PC-3 (cell line): ENCODE data around the gene PADI2. TPM values are rescaled to one million over a fixed set of nuclear protein-coding genes. Genes with fewer than 3 reads are reported as not detected.

Experiments used
- ATAC-seq: fragments of 200-7000 bp; cut with Tn5 transposase; 2 replicates; pipeline ENCODE4 v1.9.1; 2020; ENCODE audit warnings: mild to moderate bottlenecking, moderate library complexity
- BruUV-seq: library from RNA; stranded (reverse); fragments of 400-500 nt; replicated peaks from 2 replicates; lab custom pipeline; 2021; lab: Mats Ljungman, UMichigan
- CTCF ChIA-PET: fragments of 300-600 bp; sonication (Branson Sonifier 250); formaldehyde crosslinking; loops from one replicate; lab custom pipeline; 2022; ENCODE audit warnings: antibody characterized with exemption; lab: Charles Lee
- POLR2A ChIA-PET: fragments of 300-600 bp; sonication (Branson Sonifier 250); formaldehyde crosslinking; loops from one replicate; lab custom pipeline; 2022; ENCODE audit warnings: antibody characterized with exemption; ENCODE audit not compliant: unreplicated experiment; lab: Charles Lee
- DNase-seq: peaks from one replicate; pipeline ENCODE4 v3.0.0-alpha.2; 2015
- H2AFZ ChIP-seq: fragments of 300-600 bp; sonication (generic); 2 replicates; pipeline ENCODE4 v1.6.0; 2016; ENCODE audit warnings: antibody characterized with exemption, low read length
- H3F3A ChIP-seq: fragments of 300-600 bp; sonication (generic); one replicate; pipeline ENCODE4 v1.6.0; 2017; ENCODE audit warnings: antibody characterized with exemption, low read length, control low read depth, mild to moderate bottlenecking; ENCODE audit not compliant: unreplicated experiment
- H3K27ac ChIP-seq: fragments of 300-600 bp; sonication (generic); 2 replicates; pipeline ENCODE4 v1.5.1; 2016; ENCODE audit warnings: mild to moderate bottlenecking, low read length
- H3K27me3 ChIP-seq: fragments of 300-600 bp; sonication (generic); 2 replicates; pipeline ENCODE4 v1.6.1; 2016; ENCODE audit warnings: low read length, mixed read lengths
- H3K36me3 ChIP-seq: fragments of 300-600 bp; sonication (generic); 2 replicates; pipeline ENCODE4 v1.6.1; 2016; ENCODE audit warnings: low read depth, mixed run types, low read length, mixed read lengths
- H3K4me1 ChIP-seq: fragments of 300-600 bp; sonication (generic); 2 replicates; pipeline ENCODE4 v1.5.1; 2016; ENCODE audit warnings: low read length; ENCODE audit not compliant: insufficient read depth
- H3K4me2 ChIP-seq: fragments of 300-600 bp; sonication (generic); 2 replicates; pipeline ENCODE4 v1.6.0; 2016; ENCODE audit warnings: low read length
- H3K4me3 ChIP-seq: fragments of 300-600 bp; sonication (generic); 2 replicates; pipeline ENCODE4 v1.5.1; 2016; ENCODE audit warnings: mild to moderate bottlenecking, low read length, mixed read lengths
- H3K79me2 ChIP-seq: fragments of 300-600 bp; sonication (generic); 2 replicates; pipeline ENCODE4 v1.6.1; 2017; ENCODE audit warnings: low read length, mixed read lengths
- H3K9ac ChIP-seq: fragments of 300-600 bp; sonication (generic); 2 replicates; pipeline ENCODE4 v1.6.0; 2016; ENCODE audit warnings: mild to moderate bottlenecking, low read length
- H3K9me2 ChIP-seq: fragments of 300-600 bp; sonication (generic); replicated peaks from 2 replicates; pipeline ENCODE4 v1.6.1; 2016; ENCODE audit warnings: mixed run types, low read length, mixed read lengths
- H3K9me3 ChIP-seq: fragments of 300-600 bp; sonication (generic); 2 replicates; pipeline ENCODE4 v1.6.1; 2016; ENCODE audit warnings: low read length, mixed read lengths
- H4K20me1 ChIP-seq: fragments of 300-600 bp; sonication (generic); 2 replicates; pipeline ENCODE4 v1.6.1; 2016; ENCODE audit warnings: low read length, mixed read lengths
- EZH2 ChIP-seq: fragments of 300-600 bp; sonication (generic); IDR thresholded peaks from one replicate; pipeline ENCODE4 v1.6.1; 2017; ENCODE audit warnings: antibody characterized with exemption, mild to moderate bottlenecking, low read length; ENCODE audit not compliant: unreplicated experiment
- EZH2phosphoT487 ChIP-seq: fragments of 300-600 bp; sonication (generic); IDR thresholded peaks from 2 replicates; pipeline ENCODE4 v1.6.1; 2018; ENCODE audit warnings: mild to moderate bottlenecking, antibody characterized with exemption, low read length, borderline replicate concordance
- intact Hi-C: fragments of 100-400 bp; cut with micrococcal nuclease; formaldehyde crosslinking; loops from 2 replicates; pipeline ENCODE4 v1.9.0; 2023
- total RNA-seq: library from RNA; depleted of rRNA; stranded (reverse); fragments of >200 nt; gene quantifications from 2 replicates; pipeline ENCODE4 v1.2.3, GENCODE V29; 2014
- TF ChIP-seq, protein P1 (sequence below): fragments of 300-600 bp; sonication (generic); conservative IDR thresholded peaks from 2 replicates; pipeline ENCODE4 v1.5.1; 2017; ENCODE audit warnings: antibody characterized with exemption, low read depth, mild to moderate bottlenecking, low read length

The PADI2 gene
- total RNA-seq, 1 experiment from 2014 or later = 2.4 TPM

DNA sequence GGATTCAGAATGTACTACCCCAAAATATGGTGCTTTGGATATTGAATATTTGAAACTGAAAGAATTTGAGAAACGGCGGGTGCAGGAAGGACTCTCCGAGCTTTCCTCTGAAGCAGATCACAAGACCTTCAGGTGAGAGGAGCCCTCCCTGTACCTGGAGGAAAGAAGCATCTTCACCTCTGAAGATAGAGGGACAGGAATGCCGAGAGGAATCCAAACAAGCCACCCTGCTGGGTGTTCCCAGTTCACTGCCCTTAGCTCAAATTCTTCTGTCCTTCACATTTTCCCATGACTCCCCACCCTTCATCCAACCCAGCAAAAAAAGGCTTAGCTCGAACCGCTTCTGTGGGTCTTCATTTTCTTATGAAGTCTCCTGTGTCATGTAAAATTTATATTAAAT lies 18.2 kb upstream of the PADI2 start:
- DNase-seq = no peak
- H3K27ac ChIP-seq = no peak overlapping the region
- ChIA-PET POLR2A (no interaction called here), CTCF (no interaction called here)
- H4K20me1 ChIP-seq = no peaks in the 10 kb centered on the region
- no peaks in the 10 kb centered on the region for H3K27me3 ChIP-seq
- no peak for TF ChIP-seq EZH2
- TF ChIP-seq EZH2phosphoT487 = no peak
- TF ChIP-seq, protein P1, sequence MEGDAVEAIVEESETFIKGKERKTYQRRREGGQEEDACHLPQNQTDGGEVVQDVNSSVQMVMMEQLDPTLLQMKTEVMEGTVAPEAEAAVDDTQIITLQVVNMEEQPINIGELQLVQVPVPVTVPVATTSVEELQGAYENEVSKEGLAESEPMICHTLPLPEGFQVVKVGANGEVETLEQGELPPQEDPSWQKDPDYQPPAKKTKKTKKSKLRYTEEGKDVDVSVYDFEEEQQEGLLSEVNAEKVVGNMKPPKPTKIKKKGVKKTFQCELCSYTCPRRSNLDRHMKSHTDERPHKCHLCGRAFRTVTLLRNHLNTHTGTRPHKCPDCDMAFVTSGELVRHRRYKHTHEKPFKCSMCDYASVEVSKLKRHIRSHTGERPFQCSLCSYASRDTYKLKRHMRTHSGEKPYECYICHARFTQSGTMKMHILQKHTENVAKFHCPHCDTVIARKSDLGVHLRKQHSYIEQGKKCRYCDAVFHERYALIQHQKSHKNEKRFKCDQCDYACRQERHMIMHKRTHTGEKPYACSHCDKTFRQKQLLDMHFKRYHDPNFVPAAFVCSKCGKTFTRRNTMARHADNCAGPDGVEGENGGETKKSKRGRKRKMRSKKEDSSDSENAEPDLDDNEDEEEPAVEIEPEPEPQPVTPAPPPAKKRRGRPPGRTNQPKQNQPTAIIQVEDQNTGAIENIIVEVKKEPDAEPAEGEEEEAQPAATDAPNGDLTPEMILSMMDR = no peak
- intact Hi-C loops = no loop called here
- BruUV-seq = no TSS peak
- H3K79me2 ChIP-seq = no peaks in the 10 kb centered on the region
- no peaks in the 10 kb centered on the region for H3K9me3 ChIP-seq
- no peak overlapping the region for H3K4me2 ChIP-seq
- H3K4me3 ChIP-seq = no peak overlapping the region
- H3F3A ChIP-seq = no peaks in the 10 kb centered on the region
- no peak overlapping the region for H3K9ac ChIP-seq
- H3K36me3 ChIP-seq = no peaks in the 10 kb centered on the region
- no peaks in the 10 kb centered on the region; the same call in 1 of the 2 replicates for H3K4me1 ChIP-seq
- ATAC-seq = no peak
- no peak overlapping the region for H2AFZ ChIP-seq
- H3K9me2 ChIP-seq = no peaks in the 10 kb centered on the region

DNA sequence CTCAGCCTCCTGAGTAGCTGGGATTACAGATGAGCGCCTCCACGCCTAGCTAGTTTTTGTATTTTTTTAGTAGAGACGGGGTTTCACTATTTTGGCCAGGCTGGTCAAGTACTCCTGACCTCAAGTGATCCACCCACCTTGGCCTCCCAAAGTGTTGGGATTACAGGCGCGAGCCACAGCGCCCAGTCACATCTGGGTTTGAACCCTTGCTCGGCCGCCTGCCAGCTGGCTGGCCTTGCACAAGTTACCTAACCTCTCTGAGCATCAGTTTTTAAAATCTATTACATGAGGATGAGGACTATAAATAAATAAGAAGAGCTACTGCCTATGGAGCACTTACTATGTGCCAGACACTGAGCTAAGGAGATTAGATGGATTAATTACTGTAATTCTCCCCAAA lies 17.7 kb upstream of the PADI2 start:
- TF ChIP-seq EZH2phosphoT487 (no peak), EZH2 (no peak)
- TF ChIP-seq, protein P1 = no peak
- Histone ChIP-seq H3K9me3 (no peaks in the 10 kb centered on the region), H3K9ac (no peak overlapping the region), H3K27ac (no peak overlapping the region), H3K4me1 (no peaks in the 10 kb centered on the region; the same call in 1 of the 2 replicates), H3K9me2 (no peaks in the 10 kb centered on the region), H3K4me2 (no peak overlapping the region), H3K79me2 (no peaks in the 10 kb centered on the region), H4K20me1 (no peaks in the 10 kb centered on the region), H3K4me3 (no peak overlapping the region), H3K36me3 (no peaks in the 10 kb centered on the region), H3F3A (no peaks in the 10 kb centered on the region), H3K27me3 (no peaks in the 10 kb centered on the region), H2AFZ (no peak overlapping the region)
- ChIA-PET POLR2A (no interaction called here), CTCF (no interaction called here)
- DNase-seq (no peak), ATAC-seq (no peak)
- no TSS peak for BruUV-seq
- intact Hi-C loops = no loop called here

DNA sequence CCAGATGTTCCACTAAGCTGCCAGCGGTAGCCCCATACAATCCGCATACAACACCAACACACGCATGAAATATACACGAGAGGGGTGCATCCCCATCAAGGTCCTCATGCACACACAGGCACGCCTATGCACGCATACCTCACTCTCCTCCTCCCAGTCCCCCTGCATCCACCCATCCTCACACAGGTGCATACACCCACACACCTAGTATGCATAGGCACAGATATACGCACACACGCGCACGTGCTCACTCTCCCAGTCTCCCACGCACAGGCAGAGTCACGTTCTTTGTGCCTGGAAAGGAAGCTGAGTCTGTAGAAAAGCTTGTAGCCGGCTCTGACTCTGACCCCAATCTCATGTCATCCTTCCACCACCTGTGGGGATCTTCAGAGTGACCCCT lies 16.9 kb upstream of the PADI2 start:
- no peak for TF ChIP-seq EZH2
- TF ChIP-seq, protein P1 = no peak
- no peak for TF ChIP-seq EZH2phosphoT487
- no peak overlapping the region for H3K27ac ChIP-seq
- H3K4me2 ChIP-seq = no peak overlapping the region
- H3F3A ChIP-seq = no peaks in the 10 kb centered on the region
- no peak for DNase-seq
- ChIA-PET POLR2A (no interaction called here), CTCF (no interaction called here)
- no peaks in the 10 kb centered on the region for H3K27me3 ChIP-seq
- no peaks in the 10 kb centered on the region for H3K9me3 ChIP-seq
- H4K20me1 ChIP-seq = no peaks in the 10 kb centered on the region
- no peak overlapping the region for H3K9ac ChIP-seq
- H3K4me3 ChIP-seq = no peak overlapping the region
- intact Hi-C loops = no loop called here
- no peaks in the 10 kb centered on the region for H3K36me3 ChIP-seq
- no peak overlapping the region for H2AFZ ChIP-seq
- ATAC-seq = no peak
- H3K4me1 ChIP-seq = no peaks in the 10 kb centered on the region; the same call in 1 of the 2 replicates
- H3K9me2 ChIP-seq = no peaks in the 10 kb centered on the region
- BruUV-seq = no TSS peak
- H3K79me2 ChIP-seq = no peaks in the 10 kb centered on the region
